Adrenal gland (tissue), 12 donors: ENCODE data around the gene GPC5. TPM values are rescaled to one million over a fixed set of nuclear protein-coding genes. Genes with fewer than 3 reads are reported as not detected.

Experiments
- DNase-seq, 7 donors: peaks; one replicate each; pipeline ENCODE4 v3.0.0-alpha.2; 2019 to 2020
- H3K27ac ChIP-seq, 5 donors: fragments of 200-600 bp; sonication (generic) in 4 of 5; 1 replicate in 3 of 5; 2 replicates in 2 of 5; pipeline versions ENCODE4 v1.5.1 to v1.8.0; 2016 to 2020; ENCODE audit warnings: mild to moderate bottlenecking in 1 of 5
- H3K27me3 ChIP-seq: fragments of 200-600 bp; 2 replicates; pipeline ENCODE4 v1.8.0; 2021
- H3K36me3 ChIP-seq, 2 donors: fragments of 200-600 bp; replicated peaks in 1 of 2; 1 replicate in 1 of 2; 2 replicates in 1 of 2; pipeline versions ENCODE4 v1.5.1 to v1.8.0; 2018 to 2022
- H3K4me1 ChIP-seq, 2 donors: fragments of 200-600 bp; replicated peaks in 1 of 2; 1 replicate in 1 of 2; 2 replicates in 1 of 2; pipeline versions ENCODE4 v1.5.1 to v1.8.0; 2018 to 2021
- H3K4me3 ChIP-seq, 4 donors: fragments of 200-600 bp; sonication (generic) in 3 of 4; one replicate each; pipeline ENCODE4 v1.5.1; 2016 to 2018
- H3K9me3 ChIP-seq, 3 donors: fragments of 200-600 bp; sonication (generic) in 1 of 3; replicated peaks in 1 of 3; 1 replicate in 2 of 3; 2 replicates in 1 of 3; pipeline versions ENCODE4 v1.5.1 to v1.8.0; 2016 to 2021
- POLR2A ChIP-seq, 2 donors: fragments of 450-650 bp; IDR thresholded peaks; one replicate each; pipeline ENCODE4 v1.6.1; 2017; ENCODE audit warnings: antibody characterized with exemption in 2 of 2, mild to moderate bottlenecking in 2 of 2, moderate library complexity in 1 of 2
- WGBS, 4 donors: extraction: QIAGEN DNeasy Blood & Tissue Kit in 2 of 4; methylation state at CpG; one replicate each; pipeline versions ENCODE4 v1.1.5 to v1.1.7; 2013 to 2017; 5-methylcytosine and 5-hydroxymethylcytosine counted together
- intact Hi-C, 2 donors: fragments of 100-400 bp; cut with DNase I; formaldehyde crosslinking; loops; one replicate each; pipeline versions ENCODE4 v1.14.1 to v1.15.0; 2022 to 2023
- polyA plus RNA-seq, 3 donors: library from polyadenylated mRNA; stranded (reverse); fragments of 200-250 nt in 2 of 3; fragments of 350-450 nt in 1 of 3; fragmentation: Illumina TruSeq in 1 of 3; extraction: RNeasy Lipid Tissue Mini Kit (QIAGEN cat#74804) in 1 of 3; gene quantifications; one replicate each; pipeline ENCODE4 v1.2.3, GENCODE V29; 2013 to 2014
- total RNA-seq, 9 donors: library from RNA; depleted of rRNA in 4 of 9; stranded (reverse); fragments of >200 nt in 4 of 9; fragments of 120-200 nt in 1 of 9; fragmentation: NEBNext Ultra II Directional in 1 of 9; extraction: Animal tissue kit (Norgen Biotek cat#: 25700) in 1 of 9; gene quantifications; one replicate each; pipeline versions ENCODE4 v1.1.0 to v1.2.4, GENCODE V29; 2013 to 2023
- TF ChIP-seq, protein P1 (sequence below), 6 experiments: fragments of 450-650 bp in 4 of 6; fragments of 200-600 bp in 2 of 6; sonication (generic) in 1 of 6; IDR thresholded peaks; 1 replicate in 5 of 6; 2 replicates in 1 of 6; pipeline versions ENCODE4 v1.5.1 to v1.8.0; 2016 to 2021; ENCODE audit warnings: antibody characterized with exemption in 6 of 6, mild to moderate bottlenecking in 2 of 6, moderate library complexity in 1 of 6
- donor health status: healthy with polysubstance abuse.
- donor health status: Bipolar disorder and iron deficiency.
- donor health status: DM: yes; HTN: yes; CAD: no.
- donor health status: DM: no; HTN: no; CAD: no.
- donor health status: DM: no; HTN: no; CAD: no.
- donor health status: DM: yes; HTN: yes; CAD: no.

The GPC5 gene
- total and polyA plus RNA-seq, 12 donors, result 0.24 to 7.7 (median 2.1) TPM; not detected in 4

DNA sequence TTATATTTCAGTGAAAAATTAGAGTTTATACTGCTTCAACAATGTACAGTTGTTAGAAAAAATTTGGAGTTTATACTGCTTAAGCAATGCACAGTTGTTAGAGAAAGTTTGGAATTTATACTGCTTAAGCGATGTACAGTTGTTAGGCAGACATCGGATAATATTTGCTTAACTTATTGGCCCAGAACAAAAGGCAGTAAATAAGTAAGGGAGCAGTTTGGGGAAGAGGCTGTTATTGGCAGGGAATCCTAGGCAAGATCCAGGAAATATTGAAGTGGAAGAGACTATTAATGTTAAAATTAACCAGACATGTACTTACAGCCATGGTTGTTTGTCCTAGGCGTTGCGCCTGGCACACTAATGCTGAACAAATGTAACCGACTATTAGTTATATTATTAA lies 166.9 kb downstream of the GPC5 start:
- H3K4me1 ChIP-seq, result no peaks in the 10 kb centered on the region
- H3K4me3 ChIP-seq, result no peak overlapping the region
- H3K27me3 ChIP-seq, result no peaks in the 10 kb centered on the region
- 80 to 89% (median 84%) methylated on average over 5 of the region's 5 CpGs for WGBS, 4 donors
- no peak for DNase-seq
- H3K9me3 ChIP-seq, result no peaks in the 10 kb centered on the region
- no peak overlapping the region for H3K27ac ChIP-seq
- intact Hi-C loops, result no loop called here
- TF ChIP-seq, protein P1, sequence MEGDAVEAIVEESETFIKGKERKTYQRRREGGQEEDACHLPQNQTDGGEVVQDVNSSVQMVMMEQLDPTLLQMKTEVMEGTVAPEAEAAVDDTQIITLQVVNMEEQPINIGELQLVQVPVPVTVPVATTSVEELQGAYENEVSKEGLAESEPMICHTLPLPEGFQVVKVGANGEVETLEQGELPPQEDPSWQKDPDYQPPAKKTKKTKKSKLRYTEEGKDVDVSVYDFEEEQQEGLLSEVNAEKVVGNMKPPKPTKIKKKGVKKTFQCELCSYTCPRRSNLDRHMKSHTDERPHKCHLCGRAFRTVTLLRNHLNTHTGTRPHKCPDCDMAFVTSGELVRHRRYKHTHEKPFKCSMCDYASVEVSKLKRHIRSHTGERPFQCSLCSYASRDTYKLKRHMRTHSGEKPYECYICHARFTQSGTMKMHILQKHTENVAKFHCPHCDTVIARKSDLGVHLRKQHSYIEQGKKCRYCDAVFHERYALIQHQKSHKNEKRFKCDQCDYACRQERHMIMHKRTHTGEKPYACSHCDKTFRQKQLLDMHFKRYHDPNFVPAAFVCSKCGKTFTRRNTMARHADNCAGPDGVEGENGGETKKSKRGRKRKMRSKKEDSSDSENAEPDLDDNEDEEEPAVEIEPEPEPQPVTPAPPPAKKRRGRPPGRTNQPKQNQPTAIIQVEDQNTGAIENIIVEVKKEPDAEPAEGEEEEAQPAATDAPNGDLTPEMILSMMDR (IDR thresholded peaks at IDR 0.05), result no peak
- no peak for TF ChIP-seq POLR2A (IDR thresholded peaks at IDR 0.05)
- no peaks in the 10 kb centered on the region for H3K36me3 ChIP-seq

- no peaks in the 10 kb centered on the region for H3K36me3 ChIP-seq
- no peak for TF ChIP-seq POLR2A (IDR thresholded peaks at IDR 0.05)
- TF ChIP-seq, protein P1 (IDR thresholded peaks at IDR 0.05), result no peak
- H3K4me1 ChIP-seq, result no peaks in the 10 kb centered on the region
- no peaks in the 10 kb centered on the region for H3K9me3 ChIP-seq
- no peak for DNase-seq
- H3K27me3 ChIP-seq, result no peaks in the 10 kb centered on the region
- intact Hi-C loops, result no loop called here
- 78 to 82% (median 80%) methylated on average over 5 of the region's 5 CpGs for WGBS, 4 donors
- H3K27ac ChIP-seq, result no peak overlapping the region
- H3K4me3 ChIP-seq, result no peak overlapping the region
These were observed 169.2 kb downstream of the GPC5 start for GRCh38 chr13:91567485-91568207.

GRCh38 chr13:91571681-91572080 lies 173.3 kb downstream of the GPC5 start:
- Histone ChIP-seq H3K4me1 (no peaks in the 10 kb centered on the region), H3K27ac (no peak overlapping the region), H3K36me3 (no peaks in the 10 kb centered on the region), H3K9me3 (no peaks in the 10 kb centered on the region), H3K27me3 (no peaks in the 10 kb centered on the region), H3K4me3 (no peak overlapping the region)
- 83 to 94% (median 89%) methylated on average over 1 to 5 of the region's 5 CpGs for WGBS, 4 donors
- no peak for DNase-seq
- intact Hi-C loops, result no loop called here
- TF ChIP-seq, protein P1 (IDR thresholded peaks at IDR 0.05), result no peak
- no peak for TF ChIP-seq POLR2A (IDR thresholded peaks at IDR 0.05)

DNA sequence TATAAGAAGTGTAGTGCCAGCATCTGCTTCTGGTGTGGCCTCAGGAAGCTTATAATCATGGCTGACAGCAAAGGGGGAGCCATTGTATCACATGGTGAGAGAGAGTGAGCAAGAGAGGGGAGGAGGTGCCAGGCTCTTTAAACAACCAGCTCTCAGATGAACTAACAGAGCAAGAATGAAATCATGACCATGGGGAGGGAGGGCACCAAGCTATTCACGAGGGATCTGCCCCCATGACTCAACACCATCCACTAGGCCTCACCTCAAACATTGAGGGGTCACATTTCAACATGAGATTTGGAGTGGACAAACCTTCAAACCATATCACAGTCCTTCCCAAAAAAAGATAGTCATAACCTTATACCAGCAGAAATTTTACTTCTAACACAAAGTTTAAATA lies 174.0 kb downstream of the GPC5 start:
- Histone ChIP-seq H3K36me3 (no peaks in the 10 kb centered on the region), H3K9me3 (no peaks in the 10 kb centered on the region), H3K4me3 (no peak overlapping the region), H3K27ac (no peak overlapping the region), H3K4me1 (no peaks in the 10 kb centered on the region), H3K27me3 (no peaks in the 10 kb centered on the region)
- intact Hi-C loops, result no loop called here
- DNase-seq, result no peak
- WGBS, 4 donors, result 44 to 74% (median 63%) methylated on average over 1 of the region's 1 CpG
- TF ChIP-seq, protein P1 (IDR thresholded peaks at IDR 0.05), result no peak
- TF ChIP-seq POLR2A (IDR thresholded peaks at IDR 0.05), result no peak
